ENCODE measurements around the gene TMEM88.

TMEM88 gene

DNA sequence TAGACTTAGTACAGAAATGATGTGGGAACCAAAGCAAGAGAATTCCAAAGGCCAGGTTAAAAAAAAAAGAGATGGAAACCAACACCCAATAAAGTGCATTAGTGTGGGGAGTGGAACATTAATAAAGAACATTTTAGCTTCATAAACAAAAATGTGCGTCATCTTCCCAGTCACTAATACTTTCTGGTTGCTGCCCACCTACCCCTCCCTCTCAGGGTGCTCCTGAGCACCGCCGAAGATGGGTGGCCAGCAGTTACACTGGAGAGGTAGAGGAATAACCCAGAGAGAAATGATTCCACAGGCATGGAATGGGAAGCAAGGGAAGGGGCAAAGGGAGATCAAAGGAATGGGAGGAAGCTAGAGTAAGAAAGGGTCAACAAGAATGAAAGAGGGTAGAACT lies 27.8 kb downstream of the TMEM88 start (continued):
- TF ChIP-seq, protein P1, sequence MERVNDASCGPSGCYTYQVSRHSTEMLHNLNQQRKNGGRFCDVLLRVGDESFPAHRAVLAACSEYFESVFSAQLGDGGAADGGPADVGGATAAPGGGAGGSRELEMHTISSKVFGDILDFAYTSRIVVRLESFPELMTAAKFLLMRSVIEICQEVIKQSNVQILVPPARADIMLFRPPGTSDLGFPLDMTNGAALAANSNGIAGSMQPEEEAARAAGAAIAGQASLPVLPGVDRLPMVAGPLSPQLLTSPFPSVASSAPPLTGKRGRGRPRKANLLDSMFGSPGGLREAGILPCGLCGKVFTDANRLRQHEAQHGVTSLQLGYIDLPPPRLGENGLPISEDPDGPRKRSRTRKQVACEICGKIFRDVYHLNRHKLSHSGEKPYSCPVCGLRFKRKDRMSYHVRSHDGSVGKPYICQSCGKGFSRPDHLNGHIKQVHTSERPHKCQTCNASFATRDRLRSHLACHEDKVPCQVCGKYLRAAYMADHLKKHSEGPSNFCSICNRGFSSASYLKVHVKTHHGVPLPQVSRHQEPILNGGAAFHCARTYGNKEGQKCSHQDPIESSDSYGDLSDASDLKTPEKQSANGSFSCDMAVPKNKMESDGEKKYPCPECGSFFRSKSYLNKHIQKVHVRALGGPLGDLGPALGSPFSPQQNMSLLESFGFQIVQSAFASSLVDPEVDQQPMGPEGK (CRISPR knock-in tag; IDR thresholded peaks at IDR 0.05; ENCODE audit: borderline replicate concordance) = no peak
- TF ChIP-seq PPARA (CRISPR knock-in tag; IDR thresholded peaks at IDR 0.05; ENCODE audit: borderline replicate concordance) (no peak), ZNF8 (CRISPR knock-in tag; IDR thresholded peaks at IDR 0.05) (no peak), TCF4 (CRISPR knock-in tag; IDR thresholded peaks at IDR 0.05; ENCODE audit: borderline replicate concordance) (no peak)

DNA sequence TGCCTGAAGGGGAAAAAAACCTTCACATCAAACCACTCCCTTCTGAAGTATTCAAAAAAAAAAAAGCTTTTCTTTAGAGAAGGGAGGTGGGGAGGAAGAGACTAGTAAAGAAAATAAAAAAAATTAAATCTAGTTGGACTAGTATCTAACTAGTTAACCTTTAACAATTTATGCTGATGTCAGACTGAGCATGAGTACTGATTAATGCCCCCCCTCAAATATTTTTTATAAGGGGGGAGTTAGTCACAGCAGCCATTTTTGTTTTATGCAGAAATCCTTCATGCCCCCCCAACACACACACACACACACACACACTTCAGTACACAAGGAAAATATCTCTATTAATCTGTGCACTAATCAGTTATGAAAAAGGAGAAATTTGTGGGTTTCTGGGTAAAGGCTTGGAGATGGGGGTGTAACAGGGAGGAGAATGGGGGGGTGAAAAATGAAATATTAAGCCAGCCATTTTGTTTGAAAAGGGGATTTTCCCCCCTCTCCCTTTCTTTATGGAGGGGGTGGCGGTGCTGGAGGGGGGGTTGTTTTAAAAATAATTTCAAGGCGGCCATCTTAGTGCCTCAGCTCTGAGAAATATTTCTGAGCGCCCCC lies 29.0 kb downstream of the TMEM88 start:
- TF ChIP-seq, protein P2, sequence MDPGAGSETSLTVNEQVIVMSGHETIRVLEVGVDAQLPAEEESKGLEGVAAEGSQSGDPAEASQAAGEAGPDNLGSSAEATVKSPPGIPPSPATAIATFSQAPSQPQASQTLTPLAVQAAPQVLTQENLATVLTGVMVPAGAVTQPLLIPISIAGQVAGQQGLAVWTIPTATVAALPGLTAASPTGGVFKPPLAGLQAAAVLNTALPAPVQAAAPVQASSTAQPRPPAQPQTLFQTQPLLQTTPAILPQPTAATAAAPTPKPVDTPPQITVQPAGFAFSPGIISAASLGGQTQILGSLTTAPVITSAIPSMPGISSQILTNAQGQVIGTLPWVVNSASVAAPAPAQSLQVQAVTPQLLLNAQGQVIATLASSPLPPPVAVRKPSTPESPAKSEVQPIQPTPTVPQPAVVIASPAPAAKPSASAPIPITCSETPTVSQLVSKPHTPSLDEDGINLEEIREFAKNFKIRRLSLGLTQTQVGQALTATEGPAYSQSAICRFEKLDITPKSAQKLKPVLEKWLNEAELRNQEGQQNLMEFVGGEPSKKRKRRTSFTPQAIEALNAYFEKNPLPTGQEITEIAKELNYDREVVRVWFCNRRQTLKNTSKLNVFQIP (CRISPR knock-in tag; IDR thresholded peaks at IDR 0.05; ENCODE audit: borderline replicate concordance, low read depth) = no peak
- TF ChIP-seq CSDC2 (CRISPR knock-in tag; IDR thresholded peaks at IDR 0.05) (no peak), ZFP30 (CRISPR knock-in tag; IDR thresholded peaks at IDR 0.05) (no peak), ISL1 (CRISPR knock-in tag; IDR thresholded peaks at IDR 0.05) (0 out of 2 replicates have a peak, but pooled peaks have one; percentile 7), SNAI2 (CRISPR knock-in tag; IDR thresholded peaks at IDR 0.05) (no peak)
- TF ChIP-seq, protein P1 (CRISPR knock-in tag; IDR thresholded peaks at IDR 0.05; ENCODE audit: borderline replicate concordance) = peak; percentile 100
- ATAC-seq = no peak

DNA sequence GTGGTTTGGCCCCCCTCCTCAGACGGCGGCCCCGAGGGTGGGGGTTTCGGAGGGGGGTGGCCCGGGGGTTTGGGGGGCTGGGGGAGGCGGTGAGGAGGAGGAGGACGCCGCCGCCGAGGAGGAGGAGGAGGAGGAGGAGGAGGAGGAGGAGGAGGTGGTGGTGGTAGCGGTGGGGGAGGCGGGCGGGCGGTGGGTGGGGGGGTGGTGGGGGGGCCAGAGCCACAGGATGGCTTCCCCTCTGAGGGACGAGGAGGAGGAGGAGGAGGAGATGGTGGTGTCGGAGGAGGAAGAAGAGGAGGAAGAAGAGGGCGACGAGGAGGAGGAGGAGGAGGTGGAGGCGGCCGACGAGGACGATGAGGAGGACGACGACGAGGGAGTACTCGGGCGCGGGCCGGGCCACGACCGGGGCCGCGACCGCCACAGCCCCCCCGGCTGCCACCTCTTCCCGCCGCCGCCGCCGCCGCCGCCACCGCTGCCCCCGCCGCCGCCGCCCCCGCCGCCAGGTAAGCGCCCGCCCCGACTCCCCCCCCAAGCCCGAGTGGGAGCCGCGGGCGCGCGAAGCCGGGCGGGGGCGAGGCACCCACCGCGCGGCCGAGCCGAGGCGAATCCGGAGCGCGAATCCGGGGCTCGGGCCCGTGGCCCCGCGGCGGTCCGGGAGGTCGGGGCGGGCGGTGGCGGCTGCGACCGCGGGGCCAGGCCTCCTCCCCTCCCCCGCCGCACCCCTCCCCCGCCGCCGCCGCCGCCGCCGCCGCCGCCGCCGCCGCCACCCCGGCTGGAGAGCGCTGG lies 29.9 kb downstream of the TMEM88 start:
- TF ChIP-seq BACH2 (CRISPR knock-in tag; IDR thresholded peaks at IDR 0.05; ENCODE audit: borderline replicate concordance) = no peak
- TF ChIP-seq SNAI2 (CRISPR knock-in tag; IDR thresholded peaks at IDR 0.05) = no peak
- TF ChIP-seq, protein P1 (CRISPR knock-in tag; IDR thresholded peaks at IDR 0.05; ENCODE audit: borderline replicate concordance) = no peak
- TF ChIP-seq OSR1 (CRISPR knock-in tag; IDR thresholded peaks at IDR 0.05) = no peak
- TF ChIP-seq ZC3H10 (CRISPR knock-in tag; IDR thresholded peaks at IDR 0.05) = no peak
- no peak for TF ChIP-seq ISL1 (CRISPR knock-in tag; IDR thresholded peaks at IDR 0.05)
- TF ChIP-seq ZNF8 (CRISPR knock-in tag; IDR thresholded peaks at IDR 0.05) = no peak
- TF ChIP-seq ESRRG (CRISPR knock-in tag; IDR thresholded peaks at IDR 0.05) = no peak
- TF ChIP-seq TCF4 (CRISPR knock-in tag; IDR thresholded peaks at IDR 0.05; ENCODE audit: borderline replicate concordance) = no peak
- TF ChIP-seq, protein P3, sequence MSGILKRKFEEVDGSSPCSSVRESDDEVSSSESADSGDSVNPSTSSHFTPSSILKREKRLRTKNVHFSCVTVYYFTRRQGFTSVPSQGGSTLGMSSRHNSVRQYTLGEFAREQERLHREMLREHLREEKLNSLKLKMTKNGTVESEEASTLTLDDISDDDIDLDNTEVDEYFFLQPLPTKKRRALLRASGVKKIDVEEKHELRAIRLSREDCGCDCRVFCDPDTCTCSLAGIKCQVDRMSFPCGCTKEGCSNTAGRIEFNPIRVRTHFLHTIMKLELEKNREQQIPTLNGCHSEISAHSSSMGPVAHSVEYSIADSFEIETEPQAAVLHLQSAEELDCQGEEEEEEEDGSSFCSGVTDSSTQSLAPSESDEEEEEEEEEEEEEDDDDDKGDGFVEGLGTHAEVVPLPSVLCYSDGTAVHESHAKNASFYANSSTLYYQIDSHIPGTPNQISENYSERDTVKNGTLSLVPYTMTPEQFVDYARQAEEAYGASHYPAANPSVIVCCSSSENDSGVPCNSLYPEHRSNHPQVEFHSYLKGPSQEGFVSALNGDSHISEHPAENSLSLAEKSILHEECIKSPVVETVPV (CRISPR knock-in tag; IDR thresholded peaks at IDR 0.05) = no peak
- TF ChIP-seq ZFP30 (CRISPR knock-in tag; IDR thresholded peaks at IDR 0.05) = no peak
- TF ChIP-seq, protein P4, sequence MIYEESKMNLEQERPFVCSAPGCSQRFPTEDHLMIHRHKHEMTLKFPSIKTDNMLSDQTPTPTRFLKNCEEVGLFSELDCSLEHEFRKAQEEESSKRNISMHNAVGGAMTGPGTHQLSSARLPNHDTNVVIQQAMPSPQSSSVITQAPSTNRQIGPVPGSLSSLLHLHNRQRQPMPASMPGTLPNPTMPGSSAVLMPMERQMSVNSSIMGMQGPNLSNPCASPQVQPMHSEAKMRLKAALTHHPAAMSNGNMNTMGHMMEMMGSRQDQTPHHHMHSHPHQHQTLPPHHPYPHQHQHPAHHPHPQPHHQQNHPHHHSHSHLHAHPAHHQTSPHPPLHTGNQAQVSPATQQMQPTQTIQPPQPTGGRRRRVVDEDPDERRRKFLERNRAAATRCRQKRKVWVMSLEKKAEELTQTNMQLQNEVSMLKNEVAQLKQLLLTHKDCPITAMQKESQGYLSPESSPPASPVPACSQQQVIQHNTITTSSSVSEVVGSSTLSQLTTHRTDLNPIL (CRISPR knock-in tag; IDR thresholded peaks at IDR 0.05; ENCODE audit: low read depth) = no peak
- TF ChIP-seq, protein P2 (CRISPR knock-in tag; IDR thresholded peaks at IDR 0.05; ENCODE audit: borderline replicate concordance, low read depth) = no peak
- TF ChIP-seq CSDC2 (CRISPR knock-in tag; IDR thresholded peaks at IDR 0.05) = no peak
- no peak for TF ChIP-seq ZFP3 (CRISPR knock-in tag; IDR thresholded peaks at IDR 0.05)
- TF ChIP-seq, protein P5, sequence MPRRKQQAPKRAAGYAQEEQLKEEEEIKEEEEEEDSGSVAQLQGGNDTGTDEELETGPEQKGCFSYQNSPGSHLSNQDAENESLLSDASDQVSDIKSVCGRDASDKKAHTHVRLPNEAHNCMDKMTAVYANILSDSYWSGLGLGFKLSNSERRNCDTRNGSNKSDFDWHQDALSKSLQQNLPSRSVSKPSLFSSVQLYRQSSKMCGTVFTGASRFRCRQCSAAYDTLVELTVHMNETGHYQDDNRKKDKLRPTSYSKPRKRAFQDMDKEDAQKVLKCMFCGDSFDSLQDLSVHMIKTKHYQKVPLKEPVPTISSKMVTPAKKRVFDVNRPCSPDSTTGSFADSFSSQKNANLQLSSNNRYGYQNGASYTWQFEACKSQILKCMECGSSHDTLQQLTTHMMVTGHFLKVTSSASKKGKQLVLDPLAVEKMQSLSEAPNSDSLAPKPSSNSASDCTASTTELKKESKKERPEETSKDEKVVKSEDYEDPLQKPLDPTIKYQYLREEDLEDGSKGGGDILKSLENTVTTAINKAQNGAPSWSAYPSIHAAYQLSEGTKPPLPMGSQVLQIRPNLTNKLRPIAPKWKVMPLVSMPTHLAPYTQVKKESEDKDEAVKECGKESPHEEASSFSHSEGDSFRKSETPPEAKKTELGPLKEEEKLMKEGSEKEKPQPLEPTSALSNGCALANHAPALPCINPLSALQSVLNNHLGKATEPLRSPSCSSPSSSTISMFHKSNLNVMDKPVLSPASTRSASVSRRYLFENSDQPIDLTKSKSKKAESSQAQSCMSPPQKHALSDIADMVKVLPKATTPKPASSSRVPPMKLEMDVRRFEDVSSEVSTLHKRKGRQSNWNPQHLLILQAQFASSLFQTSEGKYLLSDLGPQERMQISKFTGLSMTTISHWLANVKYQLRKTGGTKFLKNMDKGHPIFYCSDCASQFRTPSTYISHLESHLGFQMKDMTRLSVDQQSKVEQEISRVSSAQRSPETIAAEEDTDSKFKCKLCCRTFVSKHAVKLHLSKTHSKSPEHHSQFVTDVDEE (CRISPR knock-in tag; IDR thresholded peaks at IDR 0.05) = no peak
- no peak for TF ChIP-seq ZNF565 (CRISPR knock-in tag; conservative IDR thresholded peaks at IDR 0.05; ENCODE audit: low read depth)
- TF ChIP-seq PPARA (CRISPR knock-in tag; IDR thresholded peaks at IDR 0.05; ENCODE audit: borderline replicate concordance) = no peak
- no peak for TF ChIP-seq RARB (CRISPR knock-in tag; IDR thresholded peaks at IDR 0.05)
- no peak for TF ChIP-seq GLIS3 (CRISPR knock-in tag; IDR thresholded peaks at IDR 0.05)
- no peak for ATAC-seq
